GM12878 (cell line): ENCODE data around the gene TEDC1. TPM values are rescaled to one million over a fixed set of nuclear protein-coding genes. Genes with fewer than 3 reads are reported as not detected.

Experiments used
- ASH2L ChIP-seq: fragments of 300-600, 200-600 bp; sonication (generic); IDR thresholded peaks from 2 replicates; pipeline ENCODE4 v1.6.1; 2017; ENCODE audit warnings: low read depth, mild to moderate bottlenecking, borderline replicate concordance
- BRCA1 ChIP-seq: IDR thresholded peaks from 2 replicates; pipeline ENCODE4 v1.6.1; 2011; ENCODE audit warnings: low read depth, low read length, improper control_type of control experiment
- EP300 ChIP-seq, 2 experiments: fragments of 150-350 bp in 1 of 2; IDR thresholded peaks; 2 replicates each; pipeline ENCODE4 v1.6.1; 2011 to 2012; ENCODE audit warnings: low read depth in 2 of 2, low read length in 2 of 2, borderline replicate concordance in 1 of 2, improper control_type of control experiment in 1 of 2, inconsistent platforms in 1 of 2; ENCODE audit not compliant: control insufficient read depth in 1 of 2
- HDGF ChIP-seq: fragments of 450-650 bp; IDR thresholded peaks from 2 replicates; pipeline ENCODE4 v1.6.1; 2016; ENCODE audit warnings: antibody characterized with exemption
- HSF1 ChIP-seq: fragments of 150-350 bp; IDR thresholded peaks from 2 replicates; pipeline ENCODE4 v1.6.1; 2014; ENCODE audit warnings: mild to moderate bottlenecking, low read depth, low read length
- NFYA ChIP-seq: IDR thresholded peaks from 2 replicates; pipeline ENCODE4 v1.6.1; 2011; ENCODE audit warnings: low read depth, mild to moderate bottlenecking, low read length, improper control_type of control experiment, borderline replicate concordance
- NKRF ChIP-seq: fragments of 450-650 bp; conservative IDR thresholded peaks from 2 replicates; pipeline ENCODE4 v1.6.1; 2017; ENCODE audit warnings: mild to moderate bottlenecking, moderate library complexity
- POLR2AphosphoS5 ChIP-seq: IDR thresholded peaks from 2 replicates; pipeline ENCODE4 v1.6.1; 2011; ENCODE audit warnings: mild to moderate bottlenecking, low read length, inconsistent platforms
- RB1 ChIP-seq: fragments of 450-650 bp; formaldehyde crosslinking; IDR thresholded peaks from 2 replicates; pipeline ENCODE4 v1.6.1; 2017; ENCODE audit warnings: mild to moderate bottlenecking, borderline replicate concordance
- SIN3A ChIP-seq: IDR thresholded peaks from 2 replicates; pipeline ENCODE4 v1.6.1; 2012; ENCODE audit warnings: low read depth, low read length, improper control_type of control experiment
- SUZ12 ChIP-seq: fragments of 200-600 bp; sonication (generic); IDR thresholded peaks from one replicate; pipeline ENCODE4 v1.6.1; 2018; ENCODE audit warnings: antibody characterized with exemption, mild to moderate bottlenecking; ENCODE audit not compliant: unreplicated experiment
- USF2 ChIP-seq: IDR thresholded peaks from 2 replicates; pipeline ENCODE4 v1.6.1; 2011; ENCODE audit warnings: low read depth, low read length, improper control_type of control experiment, borderline replicate concordance
- ZNF217 ChIP-seq: fragments of 450-650 bp; IDR thresholded peaks from 2 replicates; pipeline ENCODE4 v1.6.1; 2017; ENCODE audit warnings: antibody characterized with exemption, mild to moderate bottlenecking
- ZNF622 ChIP-seq: fragments of 450-650 bp; IDR thresholded peaks from 2 replicates; pipeline ENCODE4 v1.6.1; 2017; ENCODE audit warnings: mild to moderate bottlenecking, inconsistent platforms
- polyA plus RNA-seq, 11 experiments: library from polyadenylated mRNA; depleted of rRNA in 4 of 11; unstranded in 6 of 11; stranded (reverse) in 5 of 11; fragments of >200 nt; fragmentation: Nextera tagmentation in 4 of 11; fragmentation: Illumina TruSeq in 1 of 11; extraction: Ambion mirVana in 4 of 11; extraction: Trizol in 1 of 11; gene quantifications; 1 replicate in 1 of 11; 2 replicates in 10 of 11; pipeline versions ENCODE4 v1.2.1 to v1.2.3, GENCODE V29; 2011 to 2016; ENCODE audit warnings: inconsistent platforms in 2 of 11, missing spikeins in 2 of 11, low read depth in 1 of 11
- total RNA-seq, 4 experiments: library from RNA; depleted of rRNA in 3 of 4; stranded (reverse); fragments of >200 nt in 3 of 4; fragmentation: Illumina TruSeq in 1 of 4; extraction: Trizol in 1 of 4; gene quantifications; 2 replicates each; pipeline versions ENCODE4 v1.2.1 to v1.2.3, GENCODE V29; 2013 to 2021

TEDC1 gene
- total and polyA plus RNA-seq, 10 of the 15 experiments (the other 5 are each of a cell fraction or from before 2014, with no cell fraction given): 0.19 to 34.2 (median 14.5) TPM

GRCh38 chr14:105500726-105501101 is 9.7 kb downstream of the TEDC1 start (continued):
- TF ChIP-seq HSF1 (no peak), SUZ12 (no peak), USF2 (no peak), EP300 (IDR thresholded peaks at IDR 0.05; ENCODE audit: borderline replicate concordance in 1 of 2, control insufficient read depth in 1 of 2, low read depth in 2 of 2, low read length in 2 of 2) (no peak), BRCA1 (no peak), ZNF622 (no peak), RB1 (no peak), HDGF (no peak), NFYA (no peak), POLR2AphosphoS5 (no peak), ASH2L (no peak), ZNF217 (no peak), NKRF (no peak), SIN3A (no peak)
- TF ChIP-seq, all 136 proteins: peak for 0
